ENCODE measurements around the gene NEK8. TPM values are rescaled to one million over a fixed set of nuclear protein-coding genes. Genes with fewer than 3 reads are reported as not detected.

Gene NEK8
- total RNA-seq, 2 donors from 2014 or later: 2.3 TPM

Other genes starting within 250 kb of the NEK8 start
- gene FOXN1, start 222.4 kb upstream of the NEK8 start, total RNA-seq: not detected
- gene UNC119, start 176.2 kb upstream of the NEK8 start, total RNA-seq: 10 to 100 TPM; 12.9 to 15.6 TPM
- gene PIGS, start 157.3 kb upstream of the NEK8 start, total RNA-seq: 10 to 100 TPM; 27.6 to 33.8 TPM
- gene ALDOC, start 151.9 kb upstream of the NEK8 start, total RNA-seq: 1 to 10 TPM; 6.9 to 8.4 TPM
- 1 to 10 TPM; 1.8 to 1.9 TPM for gene SPAG5, start 129.8 kb upstream of the NEK8 start, total RNA-seq
- gene RSKR, start 114.6 kb upstream of the NEK8 start, total RNA-seq: 10 to 100 TPM in 1 of 2 donors, 1 to 10 TPM in 1; 4.7 to 10.1 TPM
- 100 to 1,000 TPM; 105 to 120 TPM for gene BLTP2, start 83.6 kb upstream of the NEK8 start, total RNA-seq
- 10 to 100 TPM; 30.7 to 33.5 TPM for gene SDF2, start 66.9 kb upstream of the NEK8 start, total RNA-seq
- gene SUPT6H, start 66.6 kb upstream of the NEK8 start, total RNA-seq: 10 to 100 TPM; 54.4 to 57.6 TPM
- gene PROCA1, start 16.9 kb upstream of the NEK8 start, total RNA-seq: 1 to 10 TPM; 1.2 to 2.1 TPM
- 10 to 100 TPM; 75.0 to 90.2 TPM for gene RAB34, start 10.9 kb upstream of the NEK8 start, total RNA-seq
- gene RPL23A, start 8.8 kb upstream of the NEK8 start, total RNA-seq: 100 to 1,000 TPM; 981 to 999 TPM
- gene TLCD1, start 2.6 kb upstream of the NEK8 start, total RNA-seq: 1 to 10 TPM; 2.2 to 3.1 TPM
- gene TRAF4, start 15.2 kb downstream of the NEK8 start, total RNA-seq: 10 to 100 TPM; 10.2 to 10.8 TPM
- 10 to 100 TPM; 13.8 to 19.2 TPM for gene FAM222B, start 114.0 kb downstream of the NEK8 start, total RNA-seq
- 10 to 100 TPM; 22.6 to 24.4 TPM for gene ERAL1, start 126.2 kb downstream of the NEK8 start, total RNA-seq
- gene FLOT2, start 168.9 kb downstream of the NEK8 start, total RNA-seq: 100 to 1,000 TPM in 1 of 2 donors, 10 to 100 TPM in 1; 99.0 to 101 TPM
- gene DHRS13, start 174.3 kb downstream of the NEK8 start, total RNA-seq: 1 to 10 TPM; 3.7 to 4.0 TPM
- 10 to 100 TPM; 26.7 to 32.3 TPM for gene PHF12, start 222.7 kb downstream of the NEK8 start, total RNA-seq